HG03354 (cell line): ENCODE measurements around the gene MAPT.
"Not testable (repeated sequence)": the region's sequence is repeated elsewhere in the genome, so short reads cannot be mapped to it uniquely, and the experiment has no call there.

Experiments
- ATAC-seq: cut with Tn5 transposase; IDR thresholded peaks from one replicate; pipeline ENCODE4 v1.9.1; 2021; ENCODE audit warnings: mild to moderate bottlenecking; ENCODE audit not compliant: unreplicated experiment, poor library complexity, severe bottlenecking

MAPT gene

DNA sequence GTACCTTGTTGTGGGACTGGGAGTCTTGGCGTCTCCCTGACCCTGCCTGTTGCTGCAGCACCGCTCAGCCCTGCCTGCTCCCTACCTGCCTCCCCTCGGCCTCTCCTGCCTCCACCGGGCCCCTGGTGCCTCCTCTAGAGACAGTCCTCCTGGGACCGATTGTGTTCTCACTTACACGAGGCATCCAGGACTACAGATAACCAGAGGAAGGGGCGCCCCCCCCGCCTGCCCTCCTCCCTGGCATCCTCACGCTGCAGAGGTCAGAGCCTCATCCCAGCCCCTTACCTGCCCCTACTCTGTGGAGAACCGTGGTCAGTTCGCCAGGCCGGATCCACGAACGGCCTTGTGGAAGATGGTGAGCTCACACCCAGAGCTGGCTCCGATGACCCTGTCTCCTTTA is 24.8 kb downstream of the MAPT start:
- no peak for ATAC-seq

DNA sequence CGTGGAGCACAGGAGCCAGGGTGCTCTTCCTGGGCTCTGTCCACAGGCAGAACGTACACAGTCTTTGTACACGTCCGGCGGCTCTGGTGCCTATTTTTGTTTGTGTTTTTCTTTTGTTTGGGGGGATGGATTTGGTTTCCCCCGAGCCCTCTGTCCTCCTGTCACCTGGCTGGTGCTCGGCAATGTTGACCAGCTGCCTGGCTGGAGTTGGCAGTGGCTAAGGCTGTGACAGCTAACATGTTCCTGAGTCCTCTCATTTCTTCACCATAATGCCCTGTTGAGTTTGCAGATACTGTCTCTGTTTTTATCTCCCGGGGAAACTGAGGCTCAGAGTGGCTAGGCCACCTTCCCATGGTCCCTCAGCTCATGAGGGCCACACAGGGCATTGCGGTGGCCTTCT is 25.7 kb downstream of the MAPT start:
- no peak for ATAC-seq

GRCh38 chr17:45923511-45924268 is 29.3 kb downstream of the MAPT start:
- ATAC-seq = no peak

DNA sequence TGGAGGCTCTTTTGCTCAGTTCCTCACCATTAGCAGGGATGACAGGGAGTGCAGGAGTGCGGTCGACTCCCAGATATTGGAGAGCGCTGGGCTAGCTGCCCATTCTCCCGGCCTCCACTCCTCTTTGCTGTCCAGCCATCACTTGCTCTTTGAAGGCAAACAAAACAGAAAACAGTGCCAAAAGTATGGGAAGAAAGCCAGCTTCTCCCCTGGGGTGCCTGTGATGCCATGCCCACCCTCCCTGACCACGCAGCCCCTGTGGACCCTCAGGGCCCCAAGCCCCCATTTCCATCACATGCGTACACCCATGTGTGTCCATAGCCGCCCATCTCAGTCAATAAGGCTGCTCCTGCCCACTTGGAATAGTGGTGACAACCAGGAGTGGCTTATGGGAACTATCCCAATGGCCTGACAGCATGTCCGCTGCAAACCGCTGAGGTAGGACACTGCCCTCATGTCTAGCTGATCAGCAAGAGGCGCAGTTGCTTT is 30.0 kb downstream of the MAPT start:
- no peak for ATAC-seq

DNA sequence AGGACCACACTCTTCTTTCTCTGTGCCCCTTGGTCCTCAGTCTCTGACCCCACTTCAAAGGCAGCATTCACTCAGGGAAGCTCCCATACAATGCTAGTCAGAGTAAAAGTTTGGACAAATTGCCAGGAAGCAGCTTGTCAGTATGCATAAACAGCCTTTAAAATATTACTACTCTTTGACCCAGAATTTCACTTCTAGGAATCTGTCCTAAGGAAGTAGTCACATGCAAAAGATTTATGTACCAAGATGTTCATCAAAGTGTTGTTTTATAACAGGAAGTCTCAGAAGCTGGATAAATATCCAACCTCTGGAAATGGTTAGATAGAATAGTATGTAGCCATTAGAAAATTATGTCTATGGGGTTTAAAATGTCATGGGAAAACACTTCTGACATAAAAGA is 31.0 kb downstream of the MAPT start:
- ATAC-seq = no peak

GRCh38 chr17:45927247-45927646 is 32.9 kb downstream of the MAPT start:
- no peak for ATAC-seq

GRCh38 chr17:45929344-45929743 is 35.0 kb downstream of the MAPT start:
- ATAC-seq = no peak

GRCh38 chr17:45930420-45930951 is 36.1 kb downstream of the MAPT start:
- ATAC-seq = no peak

- ATAC-seq = no peak
Observed at GRCh38 chr17:45931677-45932076, 37.3 kb downstream of the MAPT start.

GRCh38 chr17:45934044-45934979 is 40.0 kb downstream of the MAPT start:
- no peak for ATAC-seq

DNA sequence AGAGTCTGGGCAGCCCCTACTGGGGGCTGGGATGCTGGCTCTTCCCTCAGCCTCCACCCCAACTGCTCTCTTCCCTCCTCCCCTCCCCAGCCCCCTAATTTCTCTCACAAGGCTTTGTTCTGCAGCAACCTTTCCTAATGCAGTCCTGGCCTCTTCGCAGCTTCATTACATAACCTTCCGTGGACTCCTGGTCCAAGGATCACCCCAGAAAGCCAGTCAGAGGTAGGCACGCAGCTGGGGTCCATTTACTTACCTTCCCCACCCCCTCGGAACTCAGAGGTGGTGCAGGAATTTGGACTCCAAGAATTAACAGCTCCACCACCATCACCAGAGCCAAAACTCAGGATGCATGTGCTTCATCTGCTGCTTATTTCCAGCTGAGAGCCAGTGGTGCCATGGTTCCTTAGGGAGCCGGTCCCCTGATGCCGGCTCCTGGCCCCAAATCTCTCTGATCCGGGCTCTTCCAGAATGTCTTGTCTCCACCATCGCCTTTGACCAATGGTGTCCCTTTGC is 40.9 kb downstream of the MAPT start:
- ATAC-seq = no peak

GRCh38 chr17:45935710-45936509 is 41.6 kb downstream of the MAPT start:
- no peak for ATAC-seq

DNA sequence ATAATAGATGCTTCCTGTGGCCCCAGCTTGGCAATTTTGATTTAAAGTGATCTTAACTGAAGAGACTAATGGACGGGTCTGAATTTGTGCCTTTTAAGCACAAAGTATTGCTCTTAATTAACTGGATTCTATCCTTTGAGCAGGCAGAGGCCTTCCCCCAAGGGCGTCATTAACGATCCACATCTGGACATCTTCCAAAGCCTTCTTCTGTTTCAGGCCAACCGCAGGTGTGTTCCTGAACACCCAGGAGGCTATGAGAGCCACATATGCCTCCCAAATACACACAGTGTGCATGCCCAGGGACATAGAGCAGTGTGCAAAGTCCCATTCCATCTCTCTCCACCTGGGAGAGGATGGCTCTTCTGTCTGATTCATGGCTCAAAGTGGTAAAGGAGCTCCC is 42.3 kb downstream of the MAPT start:
- ATAC-seq = no peak

DNA sequence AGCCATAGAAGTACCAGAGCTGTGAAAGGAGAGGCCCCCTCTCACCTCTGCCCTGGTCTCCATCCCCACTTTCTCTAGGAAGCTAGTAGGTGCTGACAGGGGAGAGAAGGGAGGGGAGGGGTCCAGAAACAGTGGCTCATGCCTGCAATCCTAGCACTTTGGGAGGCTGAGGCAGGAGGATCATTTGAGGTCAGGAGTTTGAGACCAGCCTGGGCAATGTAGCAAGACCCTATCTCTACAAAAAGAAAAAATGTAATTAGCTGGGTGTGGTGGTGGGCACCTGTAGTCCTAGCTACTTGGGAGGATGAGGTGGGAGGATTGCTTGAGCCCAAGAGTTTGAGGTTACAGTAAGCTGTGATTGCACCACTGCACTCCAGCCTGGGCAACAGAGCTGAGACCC is 42.8 kb downstream of the MAPT start:
- ATAC-seq = not testable (repeated sequence)

GRCh38 chr17:45939395-45939794 is 45.0 kb downstream of the MAPT start:
- no peak for ATAC-seq

DNA sequence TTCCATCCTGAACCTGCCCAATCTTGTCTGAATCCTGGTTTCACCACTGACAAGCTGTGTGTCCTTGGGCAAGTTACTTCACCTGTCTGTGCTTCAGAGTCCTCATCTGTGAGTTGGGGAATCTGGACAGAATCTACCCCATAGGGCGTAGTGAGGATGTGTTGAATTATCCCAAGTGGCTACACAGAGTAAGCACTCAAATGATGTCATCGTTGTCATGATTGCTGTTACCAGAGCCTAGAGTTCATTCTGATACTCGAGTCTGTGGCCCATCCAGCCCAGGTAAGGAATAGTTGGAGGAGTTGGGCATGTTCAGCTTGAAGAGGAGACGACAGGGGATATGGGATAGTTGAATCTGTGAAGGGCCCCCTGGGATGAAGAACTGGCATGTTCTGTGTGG is 45.9 kb downstream of the MAPT start:
- no peak for ATAC-seq

DNA sequence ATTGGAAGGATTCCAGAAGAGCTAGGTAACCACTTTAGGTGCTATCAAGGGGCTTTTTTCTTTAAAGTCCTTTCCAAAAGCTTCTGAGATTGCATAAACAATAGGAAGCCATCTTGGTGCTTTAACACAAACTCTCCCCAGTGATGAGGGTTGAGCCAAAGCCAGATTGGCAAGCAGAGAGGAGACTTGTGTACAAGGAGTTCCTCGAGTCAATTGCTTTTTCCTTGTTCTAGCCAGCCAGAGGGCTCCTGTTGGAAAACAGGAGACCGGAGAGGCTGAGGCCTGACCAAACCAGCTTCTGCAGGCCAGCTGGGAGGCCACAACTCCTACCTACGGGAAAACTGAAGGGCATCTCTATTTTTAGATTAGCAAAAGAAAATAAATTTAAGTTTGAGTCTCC is 46.5 kb downstream of the MAPT start:
- no peak for ATAC-seq

- no peak for ATAC-seq
Observed at GRCh38 chr17:45941395-45941794, 47.0 kb downstream of the MAPT start.

DNA sequence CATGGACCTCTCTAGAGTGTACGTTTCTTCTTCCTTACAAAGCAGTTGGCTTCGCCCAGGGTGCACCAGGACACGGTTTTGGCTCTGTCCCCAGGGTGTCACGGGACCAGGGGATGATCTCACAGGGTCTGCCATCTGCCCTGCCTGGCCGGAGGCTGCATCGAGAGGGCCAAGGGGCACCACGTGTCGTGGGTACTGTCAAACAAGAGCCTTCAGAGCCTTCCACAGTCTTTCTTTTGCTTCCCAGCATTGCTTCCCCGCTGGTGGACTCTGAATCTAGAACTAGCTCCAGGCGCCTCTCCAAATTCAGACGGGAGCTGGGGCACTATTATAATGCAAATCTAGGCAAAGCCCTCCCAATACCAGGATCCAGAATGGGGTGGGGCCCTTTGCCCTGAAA is 47.9 kb downstream of the MAPT start:
- ATAC-seq = no peak

GRCh38 chr17:45946841-45947256 is 52.5 kb downstream of the MAPT start:
- ATAC-seq = no peak
